ENCODE results near the gene SDK2.

SDK2 gene

GRCh38 chr17:73553311-73553710 lies 90.9 kb downstream of the SDK2 start:
- no peak for DNase-seq (ENCODE audit: low read depth)
- H3K4me3 ChIP-seq (ENCODE audit: low read length), result no peak overlapping the region
- TF ChIP-seq CTCF (conservative IDR thresholded peaks at IDR 0.05; ENCODE audit: low read depth, low read length), result no peak

- DNase-seq (ENCODE audit: low read depth), result no peak
- no peak for TF ChIP-seq CTCF (conservative IDR thresholded peaks at IDR 0.05; ENCODE audit: low read depth, low read length)
- H3K4me3 ChIP-seq (ENCODE audit: low read length), result no peak overlapping the region
These were observed 91.8 kb downstream of the SDK2 start for GRCh38 chr17:73552300-73553048.

GRCh38 chr17:73551759-73552158 lies 92.5 kb downstream of the SDK2 start:
- no peak for DNase-seq (ENCODE audit: low read depth)
- no peak for TF ChIP-seq CTCF (conservative IDR thresholded peaks at IDR 0.05; ENCODE audit: low read depth, low read length)
- H3K4me3 ChIP-seq (ENCODE audit: low read length), result no peak overlapping the region

GRCh38 chr17:73551144-73551543 lies 93.1 kb downstream of the SDK2 start:
- no peak overlapping the region for H3K4me3 ChIP-seq (ENCODE audit: low read length)
- no peak for TF ChIP-seq CTCF (conservative IDR thresholded peaks at IDR 0.05; ENCODE audit: low read depth, low read length)
- no peak for DNase-seq (ENCODE audit: low read depth)

- no peak overlapping the region for H3K4me3 ChIP-seq (ENCODE audit: low read length)
- no peak for TF ChIP-seq CTCF (conservative IDR thresholded peaks at IDR 0.05; ENCODE audit: low read depth, low read length)
- DNase-seq (ENCODE audit: low read depth), result no peak
These were observed 93.7 kb downstream of the SDK2 start for GRCh38 chr17:73550556-73550955.

- no peak for DNase-seq (ENCODE audit: low read depth)
- H3K4me3 ChIP-seq (ENCODE audit: low read length), result no peak overlapping the region
- no peak for TF ChIP-seq CTCF (conservative IDR thresholded peaks at IDR 0.05; ENCODE audit: low read depth, low read length)
These were observed 94.3 kb downstream of the SDK2 start for GRCh38 chr17:73549841-73550430.
